Activated CD4-positive, alpha-beta T cell treated with anti-CD3 and anti-CD28 coated beads for 1 hour (primary cell): ENCODE results near the gene RHBDL1.

Source experiments
- DNase-seq: peaks from one replicate; pipeline ENCODE4 v3.0.0-alpha.2; 2020

The RHBDL1 gene

DNA sequence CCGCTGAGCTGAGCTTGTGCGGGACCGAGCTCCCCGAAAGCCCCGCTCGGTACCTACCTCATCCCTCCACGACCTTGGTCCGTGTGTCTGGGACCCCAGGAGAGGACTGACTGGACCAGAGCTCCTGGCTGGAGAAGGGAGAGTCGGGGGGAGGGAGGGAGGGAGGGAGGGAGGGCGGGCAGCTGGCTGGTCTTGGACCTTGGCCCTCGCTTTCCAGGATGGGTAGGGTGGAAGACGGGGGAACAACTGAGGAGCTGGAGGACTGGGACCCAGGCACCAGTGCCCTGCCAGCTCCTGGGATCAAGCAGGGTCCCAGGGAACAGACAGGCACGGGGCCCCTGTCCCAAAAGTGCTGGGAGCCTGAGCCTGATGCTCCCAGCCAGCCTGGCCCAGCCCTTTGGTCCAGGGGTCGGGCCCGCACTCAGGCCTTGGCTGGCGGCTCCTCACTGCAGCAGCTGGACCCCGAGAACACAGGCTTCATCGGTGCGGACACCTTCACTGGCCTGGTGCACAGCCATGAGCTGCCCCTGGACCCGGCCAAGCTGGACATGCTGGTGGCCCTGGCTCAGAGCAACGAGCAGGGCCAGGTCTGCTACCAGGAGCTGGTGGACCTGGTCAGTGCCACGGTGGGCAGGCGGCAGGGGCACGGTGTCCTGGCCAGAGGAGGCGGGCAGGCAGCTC is 553 bp downstream of the RHBDL1 start:
- DNase-seq = no peak

DNA sequence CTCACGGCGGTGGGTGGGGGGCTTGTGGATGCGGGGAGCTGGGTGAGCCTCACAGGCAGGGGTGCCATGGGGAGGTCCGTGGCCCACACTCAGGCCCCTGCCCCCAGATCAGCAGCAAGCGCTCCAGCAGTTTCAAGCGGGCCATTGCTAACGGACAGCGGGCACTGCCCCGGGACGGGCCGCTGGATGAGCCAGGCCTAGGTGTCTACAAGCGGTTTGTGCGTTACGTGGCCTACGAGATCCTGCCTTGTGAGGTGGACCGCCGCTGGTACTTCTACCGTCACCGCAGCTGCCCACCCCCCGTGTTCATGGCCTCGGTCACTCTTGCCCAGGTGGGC is 1.1 kb downstream of the RHBDL1 start:
- no peak for DNase-seq

DNA sequence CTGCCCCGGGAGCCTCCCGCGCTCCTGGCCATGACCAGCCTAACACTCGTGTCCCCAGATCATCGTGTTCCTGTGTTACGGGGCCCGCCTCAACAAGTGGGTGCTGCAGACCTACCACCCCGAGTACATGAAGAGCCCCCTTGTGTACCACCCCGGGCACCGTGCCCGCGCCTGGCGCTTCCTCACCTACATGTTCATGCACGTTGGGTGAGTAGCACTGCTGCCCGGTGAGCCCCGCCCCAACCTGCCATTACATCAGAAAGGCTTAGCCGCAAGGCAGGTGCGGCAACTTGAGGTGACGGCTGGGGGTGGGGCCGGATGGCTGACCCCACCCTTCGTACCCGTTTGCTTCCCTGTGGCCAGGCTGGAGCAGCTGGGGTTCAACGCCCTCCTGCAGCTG is 1.4 kb downstream of the RHBDL1 start:
- no peak for DNase-seq

DNA sequence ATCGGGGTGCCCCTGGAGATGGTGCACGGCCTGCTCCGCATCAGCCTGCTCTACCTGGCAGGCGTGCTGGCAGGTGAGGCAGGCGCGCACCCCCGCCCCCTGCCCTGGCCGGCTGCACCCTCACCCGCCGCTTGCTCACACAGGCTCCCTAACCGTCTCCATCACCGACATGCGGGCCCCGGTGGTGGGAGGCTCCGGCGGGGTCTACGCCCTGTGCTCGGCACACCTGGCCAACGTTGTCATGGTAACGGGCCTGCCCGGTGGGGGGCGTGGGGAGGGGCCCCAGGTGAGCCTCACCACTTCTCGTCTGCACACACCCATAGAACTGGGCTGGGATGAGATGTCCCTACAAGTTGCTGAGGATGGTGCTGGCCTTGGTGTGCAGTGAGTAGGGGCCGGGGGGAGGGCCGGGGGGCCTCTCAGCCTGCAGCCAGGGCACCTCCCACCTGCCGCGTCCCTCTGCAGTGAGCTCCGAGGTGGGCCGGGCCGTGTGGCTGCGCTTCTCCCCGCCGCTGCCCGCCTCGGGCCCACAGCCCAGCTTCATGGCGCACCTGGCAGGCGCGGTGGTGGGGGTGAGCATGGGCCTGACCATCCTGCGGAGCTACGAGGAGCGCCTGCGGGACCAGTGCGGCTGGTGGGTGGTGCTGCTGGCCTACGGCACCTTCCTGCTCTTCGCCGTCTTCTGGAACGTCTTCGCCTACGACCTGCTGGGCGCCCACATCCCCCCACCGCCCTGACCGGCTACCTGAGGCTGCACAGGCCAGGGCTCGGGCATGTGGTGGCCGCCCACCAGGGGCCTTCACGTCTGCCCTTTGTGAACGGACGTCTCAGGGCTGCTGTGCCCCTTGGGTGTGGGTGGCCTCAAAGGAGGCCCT is 2.1 kb downstream of the RHBDL1 start:
- DNase-seq = no peak

DNA sequence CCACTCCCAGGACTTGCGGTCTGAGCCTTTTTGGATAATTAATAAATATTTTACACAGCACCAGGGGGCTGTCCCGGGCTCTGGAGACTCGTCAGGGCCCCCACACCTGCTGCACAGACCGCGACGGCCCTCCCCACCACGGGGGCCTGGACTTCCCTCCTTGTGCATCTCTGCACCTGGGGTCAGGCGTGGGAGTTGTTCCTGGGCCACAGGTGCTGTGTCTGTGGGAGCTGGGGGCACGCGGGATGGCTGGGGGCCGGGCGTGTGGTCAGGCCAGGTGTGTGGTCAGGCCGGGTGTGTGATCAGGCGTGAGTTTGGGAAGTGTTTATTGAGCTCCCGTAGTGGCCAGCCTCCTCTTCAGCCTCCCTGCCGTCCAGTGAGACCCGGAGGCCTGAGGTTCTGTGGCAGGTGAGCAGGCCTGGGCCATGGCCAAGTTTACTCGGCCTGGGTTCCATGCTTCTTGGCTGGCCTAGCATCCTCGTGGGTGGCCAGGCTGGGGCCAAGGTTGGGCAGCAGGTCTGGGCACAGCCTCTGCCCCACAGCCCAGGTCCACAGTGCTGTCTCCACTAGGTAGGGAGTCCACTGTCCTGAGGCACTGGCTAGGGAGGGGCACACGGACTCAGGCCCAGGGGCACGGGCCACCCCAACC is 2.9 kb downstream of the RHBDL1 start:
- DNase-seq = no peak

DNA sequence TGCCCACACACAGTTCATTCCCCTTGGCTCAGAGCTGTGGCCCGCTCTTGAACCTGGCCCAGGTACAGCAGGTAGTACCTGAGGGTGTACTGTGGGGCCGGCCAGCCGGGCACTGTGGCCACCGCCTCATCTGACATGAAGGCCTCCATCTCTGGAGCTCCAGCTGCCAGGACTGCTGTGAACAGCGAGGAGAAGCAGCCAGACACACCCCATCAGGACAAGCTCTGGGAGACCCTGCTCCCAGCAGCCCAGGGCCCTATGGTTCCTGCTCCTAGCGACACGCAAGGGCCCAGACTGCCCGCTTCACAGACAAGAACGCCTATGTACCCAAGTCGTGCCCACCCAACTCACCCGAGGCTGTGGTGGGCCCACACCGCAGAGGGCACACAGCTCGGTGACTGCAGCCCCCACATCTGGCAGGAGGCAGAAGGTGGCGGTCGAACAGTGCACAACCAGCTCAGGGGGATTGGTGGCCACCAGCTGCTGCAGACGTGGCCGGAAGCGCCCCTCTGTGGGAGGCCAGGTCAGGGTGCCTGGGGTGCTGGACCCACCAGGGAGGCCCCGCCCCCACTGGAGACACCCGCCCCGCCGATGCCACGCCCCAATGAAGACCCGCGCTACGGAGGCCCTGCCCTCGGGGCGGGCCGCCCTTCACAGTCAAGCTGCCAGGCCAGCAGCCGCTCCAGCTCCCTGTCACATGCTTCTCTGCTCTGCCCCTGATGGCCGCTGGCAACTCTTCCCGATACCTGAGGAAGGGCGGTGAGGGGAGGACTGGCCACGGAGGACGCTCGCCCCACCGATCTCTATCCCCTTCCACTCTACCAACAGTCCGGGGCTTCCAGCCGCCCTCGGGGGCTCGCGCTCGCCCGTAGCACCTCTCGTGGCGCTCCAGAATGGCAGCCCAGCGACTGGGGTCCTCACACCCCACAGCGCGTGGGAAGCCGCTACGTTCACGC is 3.7 kb downstream of the RHBDL1 start:
- DNase-seq = no peak

DNA sequence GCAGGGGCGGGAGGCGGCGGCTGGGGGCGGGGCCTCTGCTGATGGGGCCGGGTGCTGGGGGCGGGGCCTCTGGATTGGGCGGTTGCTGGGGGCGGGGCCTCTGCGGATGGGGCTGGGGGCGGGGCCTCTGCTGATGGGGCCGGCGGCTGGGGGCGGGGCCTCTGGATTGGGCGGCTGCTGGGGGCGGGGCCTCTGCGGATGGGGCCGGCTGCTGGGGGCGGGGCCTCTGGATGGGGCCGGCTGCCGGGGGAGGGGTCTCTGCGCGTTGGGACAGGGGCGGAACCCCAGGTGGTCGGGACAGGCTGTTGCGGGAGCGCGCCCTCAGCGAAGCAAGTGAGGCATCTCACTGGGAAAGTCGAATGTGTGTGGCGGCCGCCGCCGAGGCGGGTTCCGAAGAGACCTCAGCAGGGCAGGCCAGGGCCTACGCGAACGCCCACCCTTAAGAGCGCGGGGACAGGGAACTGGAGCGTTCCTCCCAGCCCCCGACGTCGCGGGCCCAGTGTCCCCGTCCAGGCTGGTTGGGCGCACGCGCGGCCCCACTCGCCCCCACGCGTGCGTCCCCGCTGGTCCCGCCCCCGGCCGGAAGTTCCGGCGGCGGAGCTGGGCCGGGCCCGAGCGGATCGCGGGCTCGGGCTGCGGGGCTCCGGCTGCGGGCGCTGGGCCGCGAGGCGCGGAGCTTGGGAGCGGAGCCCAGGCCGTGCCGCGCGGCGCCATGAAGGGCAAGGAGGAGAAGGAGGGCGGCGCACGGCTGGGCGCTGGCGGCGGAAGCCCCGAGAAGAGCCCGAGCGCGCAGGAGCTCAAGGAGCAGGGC is 4.5 kb downstream of the RHBDL1 start, which contains the start of gene STUB1:
Gene STUB1 (plus strand): TSS at position 597 of the 811 bp plus-strand sequence. CDS start 116 bp downstream, at position 713.
- DNase-seq = peak; percentile 82

DNA sequence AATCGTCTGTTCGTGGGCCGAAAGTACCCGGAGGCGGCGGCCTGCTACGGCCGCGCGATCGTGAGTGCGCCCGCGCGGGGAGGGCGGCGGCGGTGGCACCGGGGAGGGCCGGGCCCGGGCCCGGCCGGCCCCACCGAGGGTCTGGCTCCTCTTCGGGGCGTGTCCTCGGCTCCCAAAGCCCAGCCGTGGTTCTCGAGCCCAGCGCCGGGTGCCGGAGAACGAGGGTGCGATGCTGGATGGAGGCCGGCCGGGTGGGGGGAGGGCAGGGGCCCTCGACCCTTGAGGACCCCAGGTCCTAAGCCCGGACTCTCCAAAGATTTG is 5.1 kb downstream of the RHBDL1 start:
- DNase-seq = no peak

DNA sequence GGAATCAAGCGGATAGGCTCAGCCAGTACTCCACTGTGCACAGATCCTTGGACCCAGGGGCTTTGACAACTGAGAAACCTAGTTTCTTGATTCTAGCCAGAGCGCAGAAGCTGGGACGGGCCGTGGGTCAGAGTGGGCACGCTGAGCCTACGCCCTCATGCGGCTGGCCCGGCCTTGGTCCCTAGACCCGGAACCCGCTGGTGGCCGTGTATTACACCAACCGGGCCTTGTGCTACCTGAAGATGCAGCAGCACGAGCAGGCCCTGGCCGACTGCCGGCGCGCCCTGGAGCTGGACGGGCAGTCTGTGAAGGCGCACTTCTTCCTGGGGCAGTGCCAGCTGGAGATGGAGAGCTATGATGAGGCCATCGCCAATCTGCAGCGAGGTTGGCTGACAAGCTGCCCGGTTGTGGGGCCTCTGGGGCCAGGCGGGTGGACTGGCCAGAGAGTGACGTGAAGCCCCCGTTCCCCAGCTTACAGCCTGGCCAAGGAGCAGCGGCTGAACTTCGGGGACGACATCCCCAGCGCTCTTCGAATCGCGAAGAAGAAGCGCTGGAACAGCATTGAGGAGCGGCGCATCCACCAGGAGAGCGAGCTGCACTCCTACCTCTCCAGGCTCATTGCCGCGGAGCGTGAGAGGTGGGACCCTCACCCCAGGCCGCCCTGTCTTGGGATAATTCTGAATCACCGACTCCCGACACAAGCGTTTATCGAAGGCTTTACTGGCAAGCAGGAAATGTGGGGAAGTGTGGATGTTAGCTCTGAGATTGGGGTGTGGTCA is 5.7 kb downstream of the RHBDL1 start:
- DNase-seq = no peak

DNA sequence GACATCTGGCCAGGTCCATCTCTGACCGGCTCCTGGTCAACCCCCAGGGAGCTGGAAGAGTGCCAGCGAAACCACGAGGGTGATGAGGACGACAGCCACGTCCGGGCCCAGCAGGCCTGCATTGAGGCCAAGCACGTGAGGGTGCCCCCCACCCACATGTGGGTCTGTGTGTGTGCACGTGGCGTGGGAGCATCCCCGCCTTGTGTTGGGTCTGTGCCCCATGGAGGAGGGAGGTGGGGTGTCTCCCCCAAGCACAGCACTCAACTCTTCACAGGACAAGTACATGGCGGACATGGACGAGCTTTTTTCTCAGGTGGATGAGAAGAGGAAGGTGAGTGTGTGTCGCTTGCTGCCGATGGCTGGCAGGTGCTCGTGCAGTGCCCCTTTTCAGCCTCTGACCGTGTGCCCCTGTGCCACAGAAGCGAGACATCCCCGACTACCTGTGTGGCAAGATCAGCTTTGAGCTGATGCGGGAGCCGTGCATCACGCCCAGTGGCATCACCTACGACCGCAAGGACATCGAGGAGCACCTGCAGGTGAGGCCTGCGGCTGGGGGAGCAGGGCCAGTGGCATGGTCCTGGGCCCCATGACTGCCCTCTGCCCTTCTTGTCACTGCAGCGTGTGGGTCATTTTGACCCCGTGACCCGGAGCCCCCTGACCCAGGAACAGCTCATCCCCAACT is 6.4 kb downstream of the RHBDL1 start:
- no peak for DNase-seq

DNA sequence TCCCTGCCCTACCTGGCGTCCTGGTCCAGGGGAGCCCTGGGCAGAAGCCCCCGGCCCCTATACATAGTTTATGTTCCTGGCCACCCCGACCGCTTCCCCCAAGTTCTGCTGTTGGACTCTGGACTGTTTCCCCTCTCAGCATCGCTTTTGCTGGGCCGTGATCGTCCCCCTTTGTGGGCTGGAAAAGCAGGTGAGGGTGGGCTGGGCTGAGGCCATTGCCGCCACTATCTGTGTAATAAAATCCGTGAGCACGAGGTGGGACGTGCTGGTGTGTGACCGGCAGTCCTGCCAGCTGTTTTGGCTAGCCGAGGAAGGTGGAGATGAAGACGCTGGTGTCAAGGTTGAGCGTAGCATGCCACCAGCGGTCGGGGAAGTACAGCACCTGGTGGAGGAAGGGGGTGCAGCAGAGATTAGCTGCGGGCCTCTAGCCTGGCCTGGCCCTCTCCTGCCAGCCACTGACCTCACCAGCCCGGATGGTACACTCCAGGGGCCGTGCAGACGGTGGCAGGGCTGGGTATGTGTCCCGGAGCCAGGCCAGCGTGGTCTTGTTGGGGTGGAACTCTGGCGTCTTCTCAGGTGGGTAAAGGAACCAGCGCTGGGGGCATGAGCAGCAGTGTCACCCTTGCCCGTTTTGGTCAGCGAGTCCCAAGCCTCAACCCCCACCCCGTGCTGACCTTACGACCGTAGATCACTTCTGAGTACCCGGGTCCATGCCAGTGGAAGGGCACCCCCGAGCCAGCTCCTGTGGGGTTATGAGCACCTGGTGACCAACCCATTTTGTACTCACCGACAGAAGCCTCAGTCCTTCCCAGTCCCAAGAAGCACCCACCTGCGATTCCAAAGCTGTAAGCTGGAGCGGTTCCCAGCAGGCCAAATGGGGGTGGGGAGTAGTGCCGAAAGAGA is 7.3 kb downstream of the RHBDL1 start:
- no peak for DNase-seq

DNA sequence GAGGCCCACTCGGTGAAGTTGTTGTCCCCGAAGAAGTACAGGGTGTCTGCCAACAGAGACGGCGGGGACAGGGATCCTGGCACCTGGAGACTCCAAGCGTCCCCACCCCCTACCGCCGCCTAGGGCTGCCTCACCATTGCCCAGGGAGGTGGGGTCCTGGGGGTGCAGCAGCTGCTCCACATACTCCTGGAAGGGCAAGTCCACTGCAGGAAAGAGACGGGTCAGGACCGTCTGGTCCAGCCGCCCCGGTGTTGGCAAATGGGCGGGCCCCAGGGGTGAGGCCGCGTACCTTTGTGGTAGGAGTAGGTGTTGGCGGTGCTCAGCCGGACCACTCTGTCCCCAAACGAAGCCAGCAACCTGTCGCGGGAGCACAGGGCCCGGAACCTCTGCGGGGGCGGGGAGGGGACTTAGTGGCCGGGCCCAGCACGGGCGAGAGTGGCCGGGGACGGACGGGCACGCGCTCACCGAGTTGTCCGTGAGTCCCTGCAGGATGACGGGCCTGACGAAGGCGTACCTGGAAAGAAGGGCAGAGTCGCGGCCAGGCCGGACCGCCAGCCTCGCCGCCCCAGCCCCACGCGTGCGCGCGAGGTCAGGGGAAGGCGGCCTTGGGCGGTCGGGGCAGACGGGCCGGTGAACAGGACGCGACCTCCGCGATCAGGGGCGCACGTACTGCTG is 8.1 kb downstream of the RHBDL1 start:
- DNase-seq = no peak

DNA sequence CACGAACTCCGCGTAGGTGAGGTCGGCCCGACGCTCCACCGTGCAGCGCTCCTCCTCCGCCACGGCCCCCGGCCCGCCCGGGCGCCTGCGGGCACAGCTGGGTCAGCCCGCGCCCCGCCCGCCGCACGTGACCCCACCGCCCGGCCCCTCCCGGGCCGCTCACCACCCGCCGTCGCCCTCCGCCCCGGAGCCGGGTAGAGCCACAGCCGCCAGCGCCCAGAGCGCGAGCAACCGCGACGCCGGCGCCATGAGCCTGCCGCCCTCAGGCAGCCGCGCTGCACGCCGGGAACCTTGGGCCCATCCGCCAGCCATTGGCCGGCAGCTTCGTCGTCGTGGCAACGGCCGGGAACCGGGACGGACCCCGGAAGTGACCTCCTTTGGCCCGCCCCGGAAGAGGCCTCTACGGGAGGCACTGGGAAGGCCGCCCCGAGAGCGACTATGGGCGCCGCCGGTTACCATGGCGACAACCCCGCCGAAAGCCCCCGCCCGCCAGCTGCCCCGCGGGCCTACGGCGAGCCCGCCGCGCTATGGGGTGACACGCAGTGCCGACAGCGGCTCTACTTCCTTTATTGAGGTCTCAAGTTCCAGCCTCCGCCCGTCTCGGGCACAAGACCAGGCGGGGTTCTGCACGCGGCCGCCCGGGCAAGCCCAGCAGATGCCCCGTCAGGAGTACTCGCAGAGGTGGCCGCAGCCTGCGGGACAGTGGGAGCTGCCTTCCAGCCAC is 8.8 kb downstream of the RHBDL1 start, which contains the start of gene JMJD8:
Gene JMJD8 (minus strand): TSS at position 264 of the 724 bp plus-strand sequence. CDS start 15 bp downstream, at position 249.
- peak; percentile 94 for DNase-seq

DNA sequence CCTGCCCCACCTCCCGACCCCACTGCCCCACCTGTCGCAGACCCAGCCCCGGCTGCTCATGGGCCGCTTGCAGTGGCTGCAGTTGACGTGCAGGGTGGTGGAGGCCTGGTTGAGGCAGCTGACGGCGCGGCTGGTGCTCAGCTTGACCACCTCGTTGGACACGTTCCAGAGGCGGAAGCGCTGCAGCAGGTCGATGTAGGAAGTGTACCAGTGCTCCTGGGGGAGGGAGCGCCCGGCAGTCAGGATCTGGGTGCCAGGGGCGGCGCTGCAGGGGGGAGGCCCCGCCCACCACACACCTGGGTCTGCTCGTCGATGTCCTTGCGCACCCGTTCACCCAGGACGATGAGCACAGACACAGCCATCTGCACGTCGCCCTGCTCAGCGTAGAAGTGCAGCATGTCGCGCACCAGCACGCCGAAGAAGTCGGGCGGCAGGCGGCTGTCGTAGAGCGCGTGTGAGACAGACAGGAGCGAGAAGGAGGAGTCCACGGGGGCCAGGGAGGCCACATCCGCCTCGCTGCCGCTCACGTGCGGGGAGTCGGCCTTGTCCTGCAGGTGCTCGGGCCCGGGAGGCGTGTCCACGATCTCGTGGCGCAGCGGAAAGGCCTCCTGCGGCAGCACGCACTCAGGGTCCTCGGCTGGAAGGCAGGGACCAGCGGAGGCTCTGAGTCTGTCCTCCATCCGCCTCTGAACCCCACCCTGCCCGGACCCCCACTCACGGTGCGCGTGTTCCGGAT is 9.7 kb downstream of the RHBDL1 start:
- no peak for DNase-seq

DNA sequence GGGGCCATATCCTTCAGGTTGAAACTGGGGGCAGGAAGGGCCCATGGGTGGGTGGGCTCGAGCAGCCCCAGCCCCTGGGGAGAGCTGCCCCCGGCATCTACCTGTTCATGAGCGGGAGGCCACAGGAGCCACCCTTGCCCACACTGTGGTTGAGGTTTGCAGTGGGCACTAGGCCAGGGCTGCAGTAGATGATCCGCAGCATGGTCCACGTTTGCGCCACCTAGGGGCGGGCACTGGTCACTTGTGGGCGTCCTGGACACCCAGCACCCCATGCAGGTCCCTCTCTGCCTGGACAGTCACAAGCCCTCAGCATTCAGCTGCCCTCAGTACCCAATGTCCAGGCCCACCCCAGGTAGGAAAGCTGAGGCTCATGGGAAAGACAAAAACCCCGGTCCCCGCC is 10.5 kb downstream of the RHBDL1 start:
- DNase-seq = no peak

DNA sequence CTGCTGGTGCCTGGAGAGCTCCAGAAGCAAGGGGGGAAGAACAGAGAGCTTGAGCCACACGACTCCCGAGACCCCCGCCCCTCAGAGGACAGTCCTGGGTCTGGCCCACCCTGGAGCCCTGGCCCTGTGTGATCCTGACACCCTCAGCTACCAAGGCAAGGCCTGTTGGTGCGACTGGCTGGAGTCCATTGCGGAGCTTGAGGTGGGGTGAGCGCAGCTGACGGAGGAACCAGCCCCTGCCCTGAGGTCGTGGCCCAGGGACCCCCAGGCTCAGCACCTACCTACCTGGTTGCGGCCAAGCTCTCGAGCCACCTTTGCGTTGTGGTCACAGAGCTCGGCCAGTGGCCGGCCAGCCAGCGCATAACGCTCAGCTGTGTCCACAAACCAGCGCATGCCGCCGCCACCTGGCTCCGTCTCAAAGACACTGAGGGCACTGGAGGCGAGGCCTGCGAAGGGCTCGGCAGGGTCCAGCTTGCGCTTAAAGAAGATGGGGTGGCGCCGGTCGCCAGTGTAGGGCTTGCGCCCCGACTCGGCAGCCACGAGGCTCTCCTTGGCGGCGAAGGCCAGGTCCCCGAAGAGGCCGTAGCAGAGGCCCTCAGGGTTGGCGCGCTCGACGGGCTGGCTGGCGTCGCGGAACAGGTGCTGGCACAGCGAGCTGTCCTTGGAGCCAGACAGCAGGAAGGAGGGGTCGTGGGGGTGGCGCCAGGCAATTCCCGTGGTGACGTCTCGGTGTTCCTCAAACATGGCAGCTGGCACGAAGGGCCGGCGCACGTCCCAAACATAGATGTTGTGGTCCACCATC is 11.2 kb downstream of the RHBDL1 start:
- no peak for DNase-seq
